ENCODE results near the gene ISL2.
A peak's percentile ranks its signal among the peaks of the same experiment; 100 is the strongest.

ISL2 gene

DNA sequence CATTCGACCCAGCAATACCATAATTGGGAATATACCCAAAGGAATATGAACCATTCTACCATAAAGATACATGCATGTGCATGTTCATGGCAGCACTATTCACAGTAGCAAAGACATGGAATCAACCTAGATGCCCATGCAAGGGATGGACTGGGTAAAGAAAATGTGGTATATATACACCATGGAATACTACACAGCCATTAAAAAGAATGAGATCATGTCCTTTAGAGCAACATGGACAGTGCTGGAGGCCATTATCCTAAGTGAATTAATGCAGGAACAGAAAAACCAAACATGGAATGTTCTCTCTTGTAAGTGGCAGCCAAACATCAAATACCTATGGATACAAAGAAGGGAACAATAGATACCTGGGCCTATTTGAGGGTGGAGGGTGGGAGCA is 32.7 kb upstream of the ISL2 start:
- no peak overlapping the region for H3K27ac ChIP-seq
- TF ChIP-seq, protein P1, sequence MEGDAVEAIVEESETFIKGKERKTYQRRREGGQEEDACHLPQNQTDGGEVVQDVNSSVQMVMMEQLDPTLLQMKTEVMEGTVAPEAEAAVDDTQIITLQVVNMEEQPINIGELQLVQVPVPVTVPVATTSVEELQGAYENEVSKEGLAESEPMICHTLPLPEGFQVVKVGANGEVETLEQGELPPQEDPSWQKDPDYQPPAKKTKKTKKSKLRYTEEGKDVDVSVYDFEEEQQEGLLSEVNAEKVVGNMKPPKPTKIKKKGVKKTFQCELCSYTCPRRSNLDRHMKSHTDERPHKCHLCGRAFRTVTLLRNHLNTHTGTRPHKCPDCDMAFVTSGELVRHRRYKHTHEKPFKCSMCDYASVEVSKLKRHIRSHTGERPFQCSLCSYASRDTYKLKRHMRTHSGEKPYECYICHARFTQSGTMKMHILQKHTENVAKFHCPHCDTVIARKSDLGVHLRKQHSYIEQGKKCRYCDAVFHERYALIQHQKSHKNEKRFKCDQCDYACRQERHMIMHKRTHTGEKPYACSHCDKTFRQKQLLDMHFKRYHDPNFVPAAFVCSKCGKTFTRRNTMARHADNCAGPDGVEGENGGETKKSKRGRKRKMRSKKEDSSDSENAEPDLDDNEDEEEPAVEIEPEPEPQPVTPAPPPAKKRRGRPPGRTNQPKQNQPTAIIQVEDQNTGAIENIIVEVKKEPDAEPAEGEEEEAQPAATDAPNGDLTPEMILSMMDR (IDR thresholded peaks at IDR 0.05): no peak
- no peak for TF ChIP-seq ZFX (IDR thresholded peaks at IDR 0.05; ENCODE audit: borderline replicate concordance)

DNA sequence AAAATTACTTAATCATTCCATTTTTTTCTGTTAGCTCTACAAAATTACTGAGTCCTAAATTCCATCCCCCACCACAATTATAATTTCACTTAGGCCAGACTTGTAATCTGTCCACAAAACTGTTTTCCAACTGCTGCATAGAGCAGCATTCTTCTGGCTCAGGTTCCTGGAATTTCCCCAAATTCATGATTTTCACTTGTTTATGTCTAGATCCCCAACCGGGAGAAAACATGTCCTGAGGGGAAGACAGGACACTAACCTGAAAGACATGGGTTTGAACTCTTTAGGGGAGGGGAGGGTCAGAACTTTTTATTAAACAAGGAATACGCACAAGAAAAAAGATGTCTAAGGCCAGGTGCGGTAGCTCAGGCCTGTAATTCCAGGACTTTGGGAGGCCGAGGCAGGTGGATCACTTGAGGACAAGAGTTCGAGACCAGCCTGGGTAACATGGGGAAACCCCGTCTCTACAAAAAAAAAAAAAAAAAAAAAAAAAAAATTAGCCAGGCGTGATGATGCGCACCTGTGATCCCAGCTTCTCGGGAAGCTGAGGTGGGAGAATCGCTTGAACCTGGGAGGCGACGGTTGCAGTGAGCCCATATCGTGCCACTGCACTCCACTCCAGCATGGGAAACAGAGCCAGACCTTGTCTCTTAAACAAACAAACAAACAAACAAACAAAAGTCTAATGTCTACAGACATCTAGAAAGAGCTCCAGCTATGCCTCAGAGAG is 26.8 kb upstream of the ISL2 start:
- no peak for TF ChIP-seq ZFX (IDR thresholded peaks at IDR 0.05; ENCODE audit: borderline replicate concordance)
- TF ChIP-seq, protein P1 (IDR thresholded peaks at IDR 0.05): no peak

DNA sequence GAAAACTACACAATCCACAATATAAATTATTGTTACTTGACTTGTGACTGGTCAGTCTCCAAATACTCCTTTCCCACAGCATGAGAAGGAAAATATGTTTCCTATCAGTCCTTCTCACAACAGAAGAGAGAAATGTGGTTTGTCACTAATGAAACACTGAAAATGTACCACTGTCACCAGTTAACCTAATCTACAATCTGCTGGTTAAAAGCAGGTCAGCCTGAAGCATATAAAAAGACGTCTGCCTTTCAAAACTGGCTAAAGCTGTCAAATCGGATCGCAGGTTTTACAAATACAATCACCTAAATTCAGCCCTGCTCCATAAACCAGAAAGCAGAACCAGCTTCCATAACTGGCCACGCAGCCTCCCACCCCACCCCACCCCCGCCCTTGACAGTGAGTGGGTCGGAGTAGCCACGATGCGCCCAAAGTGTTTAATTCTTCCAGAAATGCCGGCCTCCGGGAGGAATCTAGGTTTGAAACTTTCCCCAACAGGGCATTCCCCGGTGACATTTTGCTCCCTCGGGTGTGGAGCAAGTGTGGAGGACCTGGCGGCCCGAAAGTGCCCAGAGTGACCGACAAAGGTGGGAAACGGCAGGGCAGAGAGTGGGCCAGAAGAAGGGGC is 26.0 kb upstream of the ISL2 start:
- no peak for TF ChIP-seq ZFX (IDR thresholded peaks at IDR 0.05; ENCODE audit: borderline replicate concordance)
- H3K27ac ChIP-seq: peak overlapping the region; percentile 99

More for the DNA sequence above, 26.8 kb upstream of the ISL2 start:
- peak overlapping the region; percentile 99; the same call in 1 of the 2 replicates for H3K27ac ChIP-seq

DNA sequence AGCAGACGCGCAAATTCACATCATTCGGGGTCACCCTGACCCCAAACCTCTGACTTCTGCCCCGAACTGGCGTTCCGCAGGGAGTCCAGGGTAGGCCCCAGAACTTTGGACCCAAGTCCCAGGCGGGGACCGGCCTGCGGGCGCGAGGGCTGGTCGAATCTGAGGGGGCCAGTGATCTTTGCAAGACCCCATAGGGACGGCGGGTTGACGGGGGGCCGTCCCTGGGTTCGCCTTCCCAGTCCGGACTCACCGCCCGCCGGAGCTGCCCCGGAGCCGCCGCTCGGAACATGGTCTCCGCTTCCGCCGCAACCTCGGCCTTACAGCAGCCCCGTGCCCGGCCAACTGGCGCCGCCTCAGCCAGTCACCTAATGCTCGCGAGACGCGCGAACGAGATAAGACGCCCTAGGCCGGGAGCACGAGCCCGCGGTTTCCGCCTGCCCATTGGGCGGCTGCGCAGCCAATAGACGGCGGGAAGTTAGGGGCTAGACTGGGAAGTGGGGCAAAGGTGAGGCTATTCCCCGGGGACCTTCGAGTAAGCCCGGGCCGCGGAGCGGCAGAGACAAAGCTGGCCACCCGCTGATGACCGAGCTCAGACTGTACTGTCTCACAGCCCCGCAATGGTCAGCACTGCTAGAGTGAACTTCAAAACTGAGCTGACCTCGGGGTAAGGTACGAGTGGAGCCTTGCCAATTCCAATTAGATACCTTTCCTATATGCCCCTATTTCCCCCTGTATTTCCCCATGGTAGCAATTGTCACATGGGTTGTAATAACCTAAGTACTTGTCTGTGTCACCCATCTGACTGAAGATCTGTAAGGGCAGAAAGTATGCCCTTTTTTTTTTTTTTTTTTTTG is 25.2 kb upstream of the ISL2 start, which contains the start of gene ETFA:
ETFA (minus strand) TSS at position 370 of the 854 bp plus-strand sequence; CDS start at position 289, 81 bp downstream.
- peak within 1 kb of the TSS; percentile 99 for H3K27ac ChIP-seq

DNA sequence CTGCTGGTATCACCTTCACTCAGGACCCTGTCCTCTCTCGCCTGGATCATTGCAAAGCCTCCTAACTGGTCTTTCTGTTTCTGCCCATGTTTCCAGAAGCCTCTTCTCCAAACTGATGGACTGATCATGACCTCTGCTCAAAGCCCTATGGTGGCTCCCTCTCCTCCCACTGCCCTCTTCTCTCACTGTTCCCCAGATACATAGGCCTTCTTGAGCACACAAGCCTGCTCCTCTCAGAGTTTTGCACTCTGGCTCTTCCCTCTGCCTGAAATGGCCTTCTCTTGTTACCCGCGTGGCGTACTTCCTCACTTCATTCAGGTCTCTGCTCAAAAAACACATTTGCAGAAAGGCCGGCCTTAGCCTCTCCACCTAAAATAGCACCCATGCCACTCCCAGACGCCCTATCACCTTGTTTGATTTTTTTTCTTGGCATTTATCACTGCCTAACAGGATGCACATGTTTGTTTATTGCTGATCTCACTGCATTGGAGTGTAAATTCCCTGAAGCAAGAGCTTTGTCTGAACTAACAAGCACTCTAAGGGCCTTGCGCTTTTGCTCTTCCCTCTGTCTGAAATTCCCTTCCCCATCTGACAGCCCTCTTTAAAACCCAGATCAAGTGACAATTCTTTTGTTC is 23.9 kb upstream of the ISL2 start:
- TF ChIP-seq ZFX (IDR thresholded peaks at IDR 0.05; ENCODE audit: borderline replicate concordance): no peak
- TF ChIP-seq, protein P1 (IDR thresholded peaks at IDR 0.05): no peak
- peak overlapping the region; percentile 99 for H3K27ac ChIP-seq

More for the DNA sequence above, 25.2 kb upstream of the ISL2 start, which contains the start of gene ETFA:
- TF ChIP-seq, protein P1 (IDR thresholded peaks at IDR 0.05): no peak
- no peak for TF ChIP-seq ZFX (IDR thresholded peaks at IDR 0.05; ENCODE audit: borderline replicate concordance)

DNA sequence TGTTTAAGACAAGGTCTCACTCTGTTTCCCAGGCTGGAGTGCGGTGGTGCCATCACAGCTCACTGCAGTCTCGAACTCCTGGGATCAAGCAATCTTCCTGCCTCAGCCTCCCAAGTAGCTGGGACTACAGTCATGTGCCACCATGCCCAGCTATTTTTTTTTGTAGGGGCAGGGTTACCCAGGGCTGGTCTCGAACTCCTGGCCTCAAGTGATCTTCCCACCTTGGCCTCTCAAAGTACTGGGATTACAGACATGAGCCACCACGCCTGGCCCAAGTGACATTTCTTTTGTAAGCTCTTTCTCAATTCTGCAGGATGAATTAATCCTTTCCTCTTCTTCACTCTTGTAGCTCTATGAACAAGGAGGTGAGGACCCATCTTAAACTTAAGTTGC is 23.4 kb upstream of the ISL2 start:
- peak overlapping the region; percentile 99 for H3K27ac ChIP-seq

DNA sequence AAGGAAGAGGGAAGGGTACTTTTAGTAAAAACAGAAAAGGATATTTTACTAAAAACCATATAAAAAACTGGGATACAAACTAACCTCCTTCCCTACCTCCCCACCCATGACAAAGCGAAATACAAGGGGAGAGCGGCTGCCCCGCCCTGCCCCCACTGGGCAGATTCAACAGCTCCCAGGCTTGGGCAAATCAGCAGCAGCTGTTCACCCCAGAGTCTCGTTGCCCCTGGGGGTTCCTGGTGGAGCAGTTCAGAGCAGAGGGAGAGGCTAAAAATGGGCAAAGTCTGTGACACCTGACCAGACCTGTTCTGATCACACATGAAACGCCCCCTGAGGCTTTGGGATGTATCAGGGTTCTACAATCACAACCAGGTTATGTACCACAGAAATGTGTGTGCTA is 22.8 kb upstream of the ISL2 start:
- no peak for TF ChIP-seq ZFX (IDR thresholded peaks at IDR 0.05; ENCODE audit: borderline replicate concordance)
- TF ChIP-seq, protein P1 (IDR thresholded peaks at IDR 0.05): no peak
- H3K27ac ChIP-seq: peak overlapping the region; percentile 99
